Subcutaneous adipose tissue (tissue), 4 donors: Measurements from ENCODE around the gene KLRD1. TPM values are rescaled to one million over a fixed set of nuclear protein-coding genes. Genes with fewer than 3 reads are reported as not detected.

ENCODE experiments used
- total RNA-seq, 4 donors: library from RNA; depleted of rRNA; stranded (reverse); fragments of >200 nt; gene quantifications; one replicate each; pipeline ENCODE4 v1.1.0, GENCODE V29; 2016
- TF ChIP-seq, protein P1 (sequence below): fragments of 450-650 bp; IDR thresholded peaks from one replicate; pipeline ENCODE4 v1.5.1; 2016; ENCODE audit warnings: low read depth, mild to moderate bottlenecking, control low read depth, antibody characterized with exemption, moderate library complexity

KLRD1 gene
- total RNA-seq, 4 donors from 2014 or later, result 1.3 to 7.0 (median 1.6) TPM

DNA sequence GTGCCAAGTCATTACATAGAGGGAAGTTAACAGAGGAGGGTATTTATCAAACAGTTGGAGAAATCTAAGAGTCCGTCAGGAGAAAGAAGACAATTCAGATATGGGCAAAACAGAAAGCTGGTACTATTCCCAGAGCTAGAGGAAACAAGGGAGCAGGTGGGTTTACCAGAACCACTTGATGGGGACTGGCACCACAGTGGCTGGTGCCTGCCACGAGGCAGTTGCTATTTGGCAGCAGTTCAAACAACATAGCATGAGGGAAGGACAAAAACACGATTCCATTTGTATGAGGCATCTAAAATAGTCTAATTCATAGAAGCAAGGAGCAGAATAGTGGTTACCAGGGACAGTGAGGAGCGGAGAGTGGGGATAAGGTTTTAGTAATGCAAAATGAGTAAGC lies 24.6 kb upstream of the KLRD1 start:
- TF ChIP-seq, protein P1, sequence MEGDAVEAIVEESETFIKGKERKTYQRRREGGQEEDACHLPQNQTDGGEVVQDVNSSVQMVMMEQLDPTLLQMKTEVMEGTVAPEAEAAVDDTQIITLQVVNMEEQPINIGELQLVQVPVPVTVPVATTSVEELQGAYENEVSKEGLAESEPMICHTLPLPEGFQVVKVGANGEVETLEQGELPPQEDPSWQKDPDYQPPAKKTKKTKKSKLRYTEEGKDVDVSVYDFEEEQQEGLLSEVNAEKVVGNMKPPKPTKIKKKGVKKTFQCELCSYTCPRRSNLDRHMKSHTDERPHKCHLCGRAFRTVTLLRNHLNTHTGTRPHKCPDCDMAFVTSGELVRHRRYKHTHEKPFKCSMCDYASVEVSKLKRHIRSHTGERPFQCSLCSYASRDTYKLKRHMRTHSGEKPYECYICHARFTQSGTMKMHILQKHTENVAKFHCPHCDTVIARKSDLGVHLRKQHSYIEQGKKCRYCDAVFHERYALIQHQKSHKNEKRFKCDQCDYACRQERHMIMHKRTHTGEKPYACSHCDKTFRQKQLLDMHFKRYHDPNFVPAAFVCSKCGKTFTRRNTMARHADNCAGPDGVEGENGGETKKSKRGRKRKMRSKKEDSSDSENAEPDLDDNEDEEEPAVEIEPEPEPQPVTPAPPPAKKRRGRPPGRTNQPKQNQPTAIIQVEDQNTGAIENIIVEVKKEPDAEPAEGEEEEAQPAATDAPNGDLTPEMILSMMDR, result no peak

DNA sequence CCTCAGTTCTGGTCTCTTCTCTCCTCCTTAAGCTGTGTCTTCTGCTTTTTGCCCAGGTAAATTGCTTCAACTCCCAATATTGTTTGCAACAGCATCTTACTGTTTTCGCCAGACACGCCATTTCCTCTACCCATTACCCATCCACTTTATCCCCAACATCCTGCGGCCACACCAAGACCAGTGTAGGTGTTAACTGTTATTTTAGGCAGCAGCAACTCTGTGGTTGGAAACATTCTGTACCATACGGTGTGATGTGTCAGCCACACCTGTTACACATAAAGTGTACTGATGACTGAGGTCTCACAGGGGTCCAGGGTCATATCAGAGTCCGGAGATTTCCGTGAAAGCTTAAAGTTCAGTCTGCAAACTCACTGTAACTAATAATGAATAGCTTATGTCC lies 21.8 kb upstream of the KLRD1 start:
- TF ChIP-seq, protein P1, result no peak

DNA sequence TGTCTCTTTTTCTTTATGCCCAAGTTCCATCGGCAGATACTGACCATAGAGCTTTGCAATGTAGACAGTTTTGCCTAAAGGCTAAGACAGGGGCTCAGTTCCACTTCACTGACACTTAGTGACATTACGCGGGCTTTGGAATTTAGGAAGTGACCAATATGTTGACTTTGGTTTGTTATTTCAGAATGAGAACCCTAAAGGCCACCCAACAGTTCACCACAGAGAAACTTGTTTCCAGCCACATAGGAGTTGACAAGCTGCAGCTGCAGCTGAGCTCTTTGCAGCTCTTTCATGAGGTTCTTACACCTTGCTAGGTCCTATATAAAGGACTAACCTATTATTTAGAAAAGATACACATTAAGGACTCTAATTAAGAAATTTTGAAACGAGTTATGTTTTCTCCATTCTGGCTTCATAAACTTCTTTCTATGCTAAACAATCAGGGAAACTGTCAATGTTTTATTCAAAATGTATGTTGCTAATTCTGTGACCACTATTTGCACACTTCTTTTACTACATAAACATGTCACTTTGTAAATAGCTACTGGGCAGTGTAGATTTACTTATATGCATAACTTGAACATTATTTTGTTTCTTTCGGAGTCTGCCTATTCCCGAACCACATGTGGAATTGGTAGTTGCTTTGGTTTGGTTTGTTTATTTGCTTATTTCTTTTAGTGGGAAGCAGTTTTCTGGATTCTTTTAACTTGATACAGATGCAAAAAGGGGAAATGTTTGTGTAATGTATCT lies 18.5 kb upstream of the KLRD1 start:
- TF ChIP-seq, protein P1, result no peak

DNA sequence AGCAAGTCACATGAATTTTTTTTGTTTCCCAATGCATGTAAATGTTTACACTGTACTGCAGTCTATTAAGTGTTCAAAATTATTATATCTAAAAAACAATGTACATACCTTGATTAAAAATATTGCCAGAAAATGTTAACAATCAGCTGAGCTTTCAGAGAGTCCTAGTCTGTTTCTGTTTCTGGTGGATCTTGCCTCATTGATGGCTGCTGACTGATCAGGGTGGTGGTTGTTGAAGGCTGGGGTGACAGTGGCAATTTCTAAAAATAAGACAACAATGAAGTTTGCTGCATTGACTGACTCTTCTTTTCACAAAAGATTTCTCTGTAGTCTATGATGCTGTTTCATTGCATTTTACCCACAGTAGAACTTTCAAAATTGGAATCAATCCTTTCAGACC lies 16.6 kb upstream of the KLRD1 start:
- TF ChIP-seq, protein P1, result no peak

DNA sequence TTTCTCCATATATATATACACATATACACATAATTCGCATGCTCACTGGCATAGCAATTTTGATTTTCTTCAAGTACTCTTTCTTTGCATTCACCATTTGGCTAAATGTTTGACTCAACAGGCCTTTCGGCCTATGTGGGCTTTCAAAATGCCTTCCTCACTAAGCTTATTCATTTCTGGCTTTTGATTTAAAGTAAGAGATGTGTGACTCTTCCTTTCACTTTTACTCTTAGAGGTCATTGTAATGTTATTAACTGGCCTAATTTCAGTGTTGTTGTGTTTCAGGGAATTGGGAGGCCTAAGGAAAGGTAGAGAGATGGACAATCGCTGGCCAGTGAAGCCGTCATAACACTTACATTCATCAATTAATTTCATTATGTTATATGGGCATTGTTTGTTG lies 14.5 kb upstream of the KLRD1 start:
- TF ChIP-seq, protein P1, result no peak

DNA sequence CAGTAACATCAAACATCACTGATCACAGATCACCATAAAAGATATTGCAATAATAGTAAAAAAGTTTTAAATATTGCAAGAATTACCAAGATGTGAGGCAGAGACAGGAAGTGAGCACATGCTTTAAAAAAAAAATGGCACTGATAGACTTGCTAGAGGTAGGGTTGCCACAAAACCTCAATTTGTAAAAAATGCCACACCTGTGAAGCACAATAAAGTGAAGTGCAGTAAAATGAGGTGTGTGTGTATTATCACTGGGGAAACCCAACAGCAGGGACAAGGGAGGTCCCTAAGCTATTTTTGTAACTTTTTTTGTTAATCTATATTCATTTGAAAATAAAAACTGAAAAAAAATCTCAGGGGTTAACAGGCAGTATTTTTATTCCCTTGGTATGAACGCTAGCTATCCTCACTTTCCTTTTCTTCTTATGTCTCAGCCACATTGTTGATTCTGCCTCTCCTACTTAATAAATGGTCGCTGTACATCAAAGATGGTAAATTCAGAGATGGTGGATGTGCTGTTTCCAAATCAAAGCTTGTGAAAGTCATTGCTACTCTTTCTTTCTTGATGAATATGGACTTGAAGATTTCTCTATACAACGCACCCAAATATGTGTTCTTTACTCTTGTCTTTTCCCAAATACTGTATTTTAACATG lies 14.0 kb upstream of the KLRD1 start:
- TF ChIP-seq, protein P1, result no peak

DNA sequence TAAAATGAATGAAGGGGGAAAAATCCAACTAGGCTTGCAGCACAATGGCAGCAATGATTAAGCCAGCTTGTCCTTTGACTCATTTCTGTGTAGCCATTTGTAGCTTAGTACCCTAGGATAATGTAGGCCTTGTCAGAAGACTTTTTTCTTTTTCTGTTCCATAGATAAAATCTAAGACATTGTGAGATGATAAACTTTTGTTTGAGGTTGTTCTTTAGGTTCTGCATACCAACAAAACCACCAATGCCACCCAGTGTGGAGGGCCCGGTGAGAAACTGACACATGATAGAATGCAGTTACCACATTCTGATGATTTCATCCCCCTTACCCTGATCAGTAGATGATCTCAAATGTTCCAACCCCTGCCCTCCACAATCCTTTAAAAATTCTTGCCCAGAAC lies 6.6 kb upstream of the KLRD1 start:
- TF ChIP-seq, protein P1, result no peak
